Activated naive CD4-positive, alpha-beta T cell treated with anti-CD3 and anti-CD28 coated beads, Interleukin-2, amount 10 ng/mL, durations not matched to agents 7 days and 5 days (primary cell): ENCODE data around the gene RMC1.
A peak's percentile ranks its signal among the peaks of the same experiment; 100 is the strongest.
"Not testable (repeated sequence)": the region's sequence is repeated elsewhere in the genome, so short reads cannot be mapped to it uniquely, and the experiment has no call there.

Source experiments
- CTCF ChIA-PET: fragments of 350-600 bp; sonication (Branson Sonifier 250); formaldehyde crosslinking; loops from one replicate; lab custom pipeline; 2021; ENCODE audit warnings: antibody characterized with exemption; lab: Charles Lee
- DNase-seq: peaks from one replicate; pipeline ENCODE4 v3.0.0-alpha.2; 2020
- H3K27ac Mint-ChIP-seq: one replicate; pipeline ENCODE4 v1.8.0; 2021; ENCODE audit warnings: mild to moderate bottlenecking, moderate library complexity, mixed read lengths
- H3K27me3 Mint-ChIP-seq: one replicate; pipeline ENCODE4 v1.8.0; 2021; ENCODE audit warnings: mild to moderate bottlenecking, mixed read lengths
- H3K36me3 Mint-ChIP-seq: one replicate; pipeline ENCODE4 v1.8.0; 2021; ENCODE audit warnings: mixed read lengths
- H3K4me1 Mint-ChIP-seq: one replicate; pipeline ENCODE4 v1.8.0; 2021; ENCODE audit warnings: mixed read lengths
- H3K4me3 Mint-ChIP-seq: one replicate; pipeline ENCODE4 v1.8.0; 2021; ENCODE audit warnings: mild to moderate bottlenecking, moderate library complexity, mixed read lengths
- H3K9me3 Mint-ChIP-seq: one replicate; pipeline ENCODE4 v1.8.0; 2021; ENCODE audit warnings: mixed read lengths

The RMC1 gene

GRCh38 chr18:23567671-23568070 lies 64.4 kb downstream of the RMC1 start:
- H3K27me3 Mint-ChIP-seq = no peaks in the 10 kb centered on the region
- no peak overlapping the region for H3K4me3 Mint-ChIP-seq
- H3K4me1 Mint-ChIP-seq = peaks cover 22% of the 10 kb centered on the region
- DNase-seq = no peak
- CTCF ChIA-PET = no interaction called here
- peaks cover 65% of the 10 kb centered on the region for H3K36me3 Mint-ChIP-seq
- H3K9me3 Mint-ChIP-seq = no peaks in the 10 kb centered on the region
- H3K27ac Mint-ChIP-seq = no peak overlapping the region

- CTCF ChIA-PET = no interaction called here
- no peak for DNase-seq
- no peaks in the 10 kb centered on the region for H3K9me3 Mint-ChIP-seq
- H3K4me1 Mint-ChIP-seq = peaks cover 27% of the 10 kb centered on the region
- no peaks in the 10 kb centered on the region for H3K27me3 Mint-ChIP-seq
- H3K36me3 Mint-ChIP-seq = peaks cover 64% of the 10 kb centered on the region
- no peak overlapping the region for H3K4me3 Mint-ChIP-seq
- H3K27ac Mint-ChIP-seq = no peak overlapping the region
Measured at GRCh38 chr18:23568281-23569138, 65.2 kb downstream of the RMC1 start.

GRCh38 chr18:23569299-23570063 lies 66.2 kb downstream of the RMC1 start:
- Mint-ChIP-seq H3K4me3 (no peak overlapping the region), H3K9me3 (no peaks in the 10 kb centered on the region), H3K36me3 (peaks cover 64% of the 10 kb centered on the region), H3K4me1 (peaks cover 29% of the 10 kb centered on the region), H3K27me3 (no peaks in the 10 kb centered on the region), H3K27ac (no peak overlapping the region)
- CTCF ChIA-PET = no interaction called here
- no peak for DNase-seq

GRCh38 chr18:23570912-23571504 lies 67.7 kb downstream of the RMC1 start:
- peaks cover 37% of the 10 kb centered on the region for H3K4me1 Mint-ChIP-seq
- no peak overlapping the region for H3K27ac Mint-ChIP-seq
- no peak overlapping the region for H3K4me3 Mint-ChIP-seq
- DNase-seq = no peak
- H3K36me3 Mint-ChIP-seq = peaks cover 64% of the 10 kb centered on the region
- CTCF ChIA-PET = interaction anchor here (0.6 to 1.4 kb wide), 3 partner anchors 54 to 132 kb away, joined by 3 to 5 read pairs (median 4); no protein-coding TSS in a partner anchor
- H3K27me3 Mint-ChIP-seq = no peaks in the 10 kb centered on the region
- H3K9me3 Mint-ChIP-seq = no peaks in the 10 kb centered on the region

- Mint-ChIP-seq H3K4me3 (no peak overlapping the region), H3K4me1 (peaks cover 44% of the 10 kb centered on the region), H3K27ac (no peak overlapping the region), H3K27me3 (no peaks in the 10 kb centered on the region), H3K9me3 (no peaks in the 10 kb centered on the region), H3K36me3 (peaks cover 66% of the 10 kb centered on the region)
- no peak for DNase-seq
- CTCF ChIA-PET = no interaction called here
Measured at GRCh38 chr18:23572012-23572411, 68.7 kb downstream of the RMC1 start.

GRCh38 chr18:23572570-23572969 lies 69.3 kb downstream of the RMC1 start:
- H3K4me1 Mint-ChIP-seq = peaks cover 46% of the 10 kb centered on the region
- no peak overlapping the region for H3K27ac Mint-ChIP-seq
- no peak for DNase-seq
- no peaks in the 10 kb centered on the region for H3K27me3 Mint-ChIP-seq
- CTCF ChIA-PET = no interaction called here
- H3K4me3 Mint-ChIP-seq = no peak overlapping the region
- peaks cover 61% of the 10 kb centered on the region for H3K36me3 Mint-ChIP-seq
- no peaks in the 10 kb centered on the region for H3K9me3 Mint-ChIP-seq

GRCh38 chr18:23573020-23573419 lies 69.7 kb downstream of the RMC1 start:
- no peak for DNase-seq
- H3K4me3 Mint-ChIP-seq = no peak overlapping the region
- CTCF ChIA-PET = no interaction called here
- peaks cover 59% of the 10 kb centered on the region for H3K36me3 Mint-ChIP-seq
- no peaks in the 10 kb centered on the region for H3K9me3 Mint-ChIP-seq
- H3K27me3 Mint-ChIP-seq = no peaks in the 10 kb centered on the region
- H3K27ac Mint-ChIP-seq = peak overlapping the region; percentile 89
- peaks cover 46% of the 10 kb centered on the region for H3K4me1 Mint-ChIP-seq

- peak overlapping the region; percentile 89 for H3K27ac Mint-ChIP-seq
- CTCF ChIA-PET = interaction anchor here (1.4 kb wide), 1 partner anchor 58 kb away, joined by 3 read pairs; no protein-coding TSS in a partner anchor
- no peaks in the 10 kb centered on the region for H3K9me3 Mint-ChIP-seq
- peaks cover 56% of the 10 kb centered on the region for H3K36me3 Mint-ChIP-seq
- H3K4me1 Mint-ChIP-seq = peaks cover 53% of the 10 kb centered on the region
- peak; percentile 49 for DNase-seq
- H3K27me3 Mint-ChIP-seq = no peaks in the 10 kb centered on the region
- peak overlapping the region; percentile 14 for H3K4me3 Mint-ChIP-seq
Measured at GRCh38 chr18:23573626-23574431, 70.5 kb downstream of the RMC1 start.

- H3K27ac Mint-ChIP-seq = peak overlapping the region; percentile 89
- no peak for DNase-seq
- peaks cover 59% of the 10 kb centered on the region for H3K4me1 Mint-ChIP-seq
- H3K27me3 Mint-ChIP-seq = no peaks in the 10 kb centered on the region
- peaks cover 53% of the 10 kb centered on the region for H3K36me3 Mint-ChIP-seq
- peak overlapping the region; percentile 14 for H3K4me3 Mint-ChIP-seq
- CTCF ChIA-PET = interaction anchor here (0.9 to 1.4 kb wide), 2 partner anchors 58 to 59 kb away, joined by 3 to 5 read pairs; no protein-coding TSS in a partner anchor
- H3K9me3 Mint-ChIP-seq = no peaks in the 10 kb centered on the region
Measured at GRCh38 chr18:23574611-23575308, 71.4 kb downstream of the RMC1 start.

- Mint-ChIP-seq H3K9me3 (no peaks in the 10 kb centered on the region), H3K27me3 (no peaks in the 10 kb centered on the region), H3K4me1 (peaks cover 62% of the 10 kb centered on the region), H3K27ac (peak overlapping the region; percentile 89), H3K36me3 (peaks cover 48% of the 10 kb centered on the region), H3K4me3 (no peak overlapping the region)
- DNase-seq = no peak
- CTCF ChIA-PET = interaction anchor here (0.9 kb wide), 1 partner anchor 59 kb away, joined by 5 read pairs; no protein-coding TSS in a partner anchor
Measured at GRCh38 chr18:23575309-23575651, 72.0 kb downstream of the RMC1 start.

GRCh38 chr18:23577521-23577920 lies 74.2 kb downstream of the RMC1 start:
- H3K27me3 Mint-ChIP-seq, H3K4me3 Mint-ChIP-seq, H3K9me3 Mint-ChIP-seq, CTCF ChIA-PET, DNase-seq, H3K27ac Mint-ChIP-seq: not testable (repeated sequence)
- peaks cover 61% of the 10 kb centered on the region for H3K4me1 Mint-ChIP-seq
- H3K36me3 Mint-ChIP-seq = peaks cover 51% of the 10 kb centered on the region

- Mint-ChIP-seq H3K4me1 (peaks cover 60% of the 10 kb centered on the region), H3K4me3 (no peak overlapping the region), H3K9me3 (no peaks in the 10 kb centered on the region), H3K27ac (no peak overlapping the region), H3K27me3 (no peaks in the 10 kb centered on the region), H3K36me3 (peaks cover 52% of the 10 kb centered on the region)
- DNase-seq = no peak
- CTCF ChIA-PET = no interaction called here
Measured at GRCh38 chr18:23578067-23578701, 74.9 kb downstream of the RMC1 start.
